ENCODE data around the gene GNAI2. TPM values are rescaled to one million over a fixed set of nuclear protein-coding genes. Genes with fewer than 3 reads are reported as not detected.
A peak's percentile ranks its signal among the peaks of the same experiment; 100 is the strongest.

The GNAI2 gene
- total RNA-seq, 8 experiments from 2014 or later, result 65.9 to 163 (median 100) TPM

- ATAC-seq (replicated peaks in 6 of 8), result no peak
- 67 to 100% (median 81%) methylated on average over 1 to 2 of the region's 9 CpGs; no CpG with 5 or more reads in 6 of the 10 experiments for WGBS, 10 experiments
- Histone ChIP-seq H3K4me1 (replicated peaks in 1 of 2) (peaks cover 14 to 15% of the 10 kb centered on the region in 2 donors), H3K4me3 (peak overlapping the region; percentile 65 to 73 (median 70)), H3K27ac (peak overlapping the region; percentile 79 to 80)
- in situ Hi-C loops (cut with MboI; ENCODE audit: low pct_unique_long_range_greater_than_20kb in 2 of 9, low sequenced_read_pairs in 9 of 9, unreplicated experiment in 9 of 9), result no loop called here
These were observed 62.1 kb downstream of the GNAI2 start for GRCh38 chr3:50297896-50298725.

GRCh38 chr3:50298836-50299637 is 63.0 kb downstream of the GNAI2 start, which contains the start of the genes HYAL3 and NAA80:
TSS of gene HYAL3 (minus strand) at chr3:50299405. CDS start at chr3:50295602, 3,803 bp downstream.
TSS of gene NAA80 (minus strand) at chr3:50299405. CDS start at chr3:50297463, 1,942 bp downstream.
- WGBS, 10 experiments, result no CpG with 5 or more reads among the region's 61 CpGs
- ATAC-seq (replicated peaks in 6 of 8), result peak; percentile 74 to 90 (median 86)
- Histone ChIP-seq H3K4me3 (peak within 1 kb of the TSS; percentile 65 to 73 (median 70)), H3K4me1 (replicated peaks in 1 of 2) (peaks cover 14 to 22% of the 10 kb centered on the region in 2 donors), H3K27ac (peak within 1 kb of the TSS; percentile 79 to 80)
- in situ Hi-C loops (cut with MboI; ENCODE audit: low pct_unique_long_range_greater_than_20kb in 2 of 9, low sequenced_read_pairs in 9 of 9, unreplicated experiment in 9 of 9), result no loop called here

GRCh38 chr3:50299638-50299928 is 63.6 kb downstream of the GNAI2 start:
- H3K27ac ChIP-seq, result peak overlapping the region; percentile 20 to 32
- H3K4me3 ChIP-seq, result peak overlapping the region; percentile 33 to 73 (median 70)
- in situ Hi-C loops (cut with MboI; ENCODE audit: low pct_unique_long_range_greater_than_20kb in 2 of 9, low sequenced_read_pairs in 9 of 9, unreplicated experiment in 9 of 9), result no loop called here
- WGBS, 10 experiments, result 0 to 20% (median 0%) methylated on average over 1 to 2 of the region's 12 CpGs; no CpG with 5 or more reads in 4 of the 10 experiments
- H3K4me1 ChIP-seq (replicated peaks in 1 of 2), result peaks cover 14 to 22% of the 10 kb centered on the region in 2 donors
- ATAC-seq (replicated peaks in 6 of 8), result no peak

GRCh38 chr3:50299929-50300680 is 64.1 kb downstream of the GNAI2 start:
- in situ Hi-C loops (cut with MboI; ENCODE audit: low pct_unique_long_range_greater_than_20kb in 2 of 9, low sequenced_read_pairs in 9 of 9, unreplicated experiment in 9 of 9), result no loop called here

GRCh38 chr3:50300681-50301254 is 64.8 kb downstream of the GNAI2 start:
- no peak for ATAC-seq (replicated peaks in 6 of 8)
- Histone ChIP-seq H3K4me1 (replicated peaks in 1 of 2) (peaks cover 14 to 22% of the 10 kb centered on the region in 2 donors), H3K27ac (no peak overlapping the region), H3K4me3 (peak overlapping the region in 1 of 5 donors; percentile 70)
- 100% methylated on average over 1 to 2 of the region's 6 CpGs; no CpG with 5 or more reads in 7 of the 10 experiments for WGBS, 10 experiments
- in situ Hi-C loops (cut with MboI; ENCODE audit: low pct_unique_long_range_greater_than_20kb in 2 of 9, low sequenced_read_pairs in 9 of 9, unreplicated experiment in 9 of 9), result no loop called here

More at GRCh38 chr3:50299929-50300680, 64.1 kb downstream of the GNAI2 start:
- WGBS, 10 experiments, result 21 to 63% (median 39%) methylated on average over 2 to 8 of the region's 12 CpGs; no CpG with 5 or more reads in 2 of the 10 experiments
- peak overlapping the region; percentile 33 to 73 (median 70) for H3K4me3 ChIP-seq
- peak overlapping the region; percentile 20 to 32 for H3K27ac ChIP-seq
- H3K4me1 ChIP-seq (replicated peaks in 1 of 2), result peaks cover 14 to 22% of the 10 kb centered on the region in 2 donors
- ATAC-seq (replicated peaks in 6 of 8), result peak in 1 of 8 experiments; percentile 0

- Histone ChIP-seq H3K27ac (no peak overlapping the region), H3K4me3 (no peak overlapping the region), H3K4me1 (replicated peaks in 1 of 2) (peaks cover 14 to 22% of the 10 kb centered on the region in 2 donors)
- ATAC-seq (replicated peaks in 6 of 8), result no peak
- 52 to 100% (median 90%) methylated on average over 2 to 15 of the region's 32 CpGs; no CpG with 5 or more reads in 1 of the 10 experiments for WGBS, 10 experiments
- in situ Hi-C loops (cut with MboI; ENCODE audit: low pct_unique_long_range_greater_than_20kb in 2 of 9, low sequenced_read_pairs in 9 of 9, unreplicated experiment in 9 of 9), result no loop called here
These were observed 66.3 kb downstream of the GNAI2 start for GRCh38 chr3:50302095-50303012.

GRCh38 chr3:50303013-50303815 is 67.2 kb downstream of the GNAI2 start, which contains the start of gene HYAL1:
TSS of gene HYAL1 (minus strand) at chr3:50303574. CDS start at chr3:50302956, 618 bp downstream.
- Histone ChIP-seq H3K4me3 (no peak within 1 kb of the TSS), H3K27ac (peak within 1 kb of the TSS in 1 of 2 donors; percentile 21), H3K4me1 (replicated peaks in 1 of 2) (peaks cover 12 to 18% of the 10 kb centered on the region in 2 donors)
- in situ Hi-C loops (cut with MboI; ENCODE audit: low pct_unique_long_range_greater_than_20kb in 2 of 9, low sequenced_read_pairs in 9 of 9, unreplicated experiment in 9 of 9), result no loop called here
- ATAC-seq (replicated peaks in 6 of 8), result peak in 3 of 8 experiments; percentile 6 to 43 (median 13)
- 56 to 80% (median 76%) methylated on average over 1 to 7 of the region's 14 CpGs; no CpG with 5 or more reads in 6 of the 10 experiments for WGBS, 10 experiments

GRCh38 chr3:50304601-50305000 is 68.6 kb downstream of the GNAI2 start:
- Histone ChIP-seq H3K4me3 (no peak overlapping the region), H3K27ac (no peak overlapping the region), H3K4me1 (replicated peaks in 1 of 2) (peaks cover 8 to 17% of the 10 kb centered on the region in 2 donors)
- peak in 1 of 8 experiments; percentile 32 for ATAC-seq (replicated peaks in 6 of 8)
- in situ Hi-C loops (cut with MboI; ENCODE audit: low pct_unique_long_range_greater_than_20kb in 2 of 9, low sequenced_read_pairs in 9 of 9, unreplicated experiment in 9 of 9), result no loop called here

All from motor neuron (in vitro differentiated cells).